Measurements from ENCODE around the gene BCR. TPM values are rescaled to one million over a fixed set of nuclear protein-coding genes. Genes with fewer than 3 reads are reported as not detected.

Gene BCR
- total RNA-seq, 1 donor from 2014 or later, result 268 TPM

DNA sequence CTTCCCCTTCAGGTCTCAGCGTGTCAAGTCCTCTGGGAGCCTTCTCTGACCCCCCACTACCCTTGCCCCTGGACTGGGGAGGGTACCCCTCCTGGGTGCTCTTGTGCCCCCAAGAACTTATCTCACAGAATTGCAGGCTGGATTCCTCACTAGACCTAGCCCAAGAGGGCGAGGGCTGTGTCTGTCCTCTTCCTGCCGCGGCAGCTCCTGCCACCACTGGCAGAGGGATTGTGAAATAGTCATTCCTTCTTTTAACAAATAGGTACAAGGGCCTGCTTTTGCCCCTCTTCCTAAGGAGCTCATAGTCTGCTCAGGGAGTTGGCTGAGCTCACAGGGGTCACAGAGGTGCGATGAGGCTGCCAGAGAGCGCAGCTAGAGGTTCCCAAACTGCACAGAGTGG is 29.5 kb upstream of the BCR start:
- H3K27ac Mint-ChIP-seq (ENCODE audit: unreplicated experiment), result no peak overlapping the region
- no peak overlapping the region for H3K4me3 Mint-ChIP-seq (ENCODE audit: unreplicated experiment)
- DNase-seq, result no peak
- peaks cover 4% of the 10 kb centered on the region for H3K36me3 Mint-ChIP-seq (ENCODE audit: unreplicated experiment)
- peaks cover 9% of the 10 kb centered on the region for H3K9me3 Mint-ChIP-seq (ENCODE audit: unreplicated experiment)
- peaks cover 8% of the 10 kb centered on the region for H3K27me3 Mint-ChIP-seq (ENCODE audit: unreplicated experiment)
- peaks cover 17% of the 10 kb centered on the region for H3K4me1 Mint-ChIP-seq (ENCODE audit: low read depth, unreplicated experiment)
- TF ChIP-seq, protein P1, sequence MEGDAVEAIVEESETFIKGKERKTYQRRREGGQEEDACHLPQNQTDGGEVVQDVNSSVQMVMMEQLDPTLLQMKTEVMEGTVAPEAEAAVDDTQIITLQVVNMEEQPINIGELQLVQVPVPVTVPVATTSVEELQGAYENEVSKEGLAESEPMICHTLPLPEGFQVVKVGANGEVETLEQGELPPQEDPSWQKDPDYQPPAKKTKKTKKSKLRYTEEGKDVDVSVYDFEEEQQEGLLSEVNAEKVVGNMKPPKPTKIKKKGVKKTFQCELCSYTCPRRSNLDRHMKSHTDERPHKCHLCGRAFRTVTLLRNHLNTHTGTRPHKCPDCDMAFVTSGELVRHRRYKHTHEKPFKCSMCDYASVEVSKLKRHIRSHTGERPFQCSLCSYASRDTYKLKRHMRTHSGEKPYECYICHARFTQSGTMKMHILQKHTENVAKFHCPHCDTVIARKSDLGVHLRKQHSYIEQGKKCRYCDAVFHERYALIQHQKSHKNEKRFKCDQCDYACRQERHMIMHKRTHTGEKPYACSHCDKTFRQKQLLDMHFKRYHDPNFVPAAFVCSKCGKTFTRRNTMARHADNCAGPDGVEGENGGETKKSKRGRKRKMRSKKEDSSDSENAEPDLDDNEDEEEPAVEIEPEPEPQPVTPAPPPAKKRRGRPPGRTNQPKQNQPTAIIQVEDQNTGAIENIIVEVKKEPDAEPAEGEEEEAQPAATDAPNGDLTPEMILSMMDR (IDR thresholded peaks at IDR 0.05; ENCODE audit: partially characterized antibody, unreplicated experiment), result no peak

DNA sequence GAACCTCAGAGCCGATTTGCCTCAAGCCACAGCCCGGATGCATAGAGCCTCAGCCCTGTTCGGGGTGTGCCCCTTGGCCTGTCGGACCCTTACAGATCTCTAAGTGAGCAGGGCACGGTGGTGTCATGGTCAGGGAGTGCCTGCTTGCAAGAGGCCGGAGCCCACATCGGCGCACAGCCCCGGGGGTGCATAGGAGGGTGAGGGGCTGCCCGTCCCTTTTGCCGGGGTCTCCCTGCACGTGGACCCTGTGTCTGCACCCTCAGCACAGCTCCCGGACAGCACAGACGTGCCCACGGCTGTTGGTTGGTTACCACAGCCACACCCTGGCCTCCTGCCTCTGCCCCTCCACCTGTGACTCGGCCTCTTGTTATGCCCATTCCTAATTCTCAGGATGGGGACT is 28.5 kb upstream of the BCR start:
- H3K27me3 Mint-ChIP-seq (ENCODE audit: unreplicated experiment), result peaks cover 8% of the 10 kb centered on the region
- no peak overlapping the region for H3K4me3 Mint-ChIP-seq (ENCODE audit: unreplicated experiment)
- no peak for DNase-seq
- no peak overlapping the region for H3K27ac Mint-ChIP-seq (ENCODE audit: unreplicated experiment)
- peaks cover 4% of the 10 kb centered on the region for H3K36me3 Mint-ChIP-seq (ENCODE audit: unreplicated experiment)
- H3K9me3 Mint-ChIP-seq (ENCODE audit: unreplicated experiment), result peaks cover 9% of the 10 kb centered on the region
- TF ChIP-seq, protein P1 (IDR thresholded peaks at IDR 0.05; ENCODE audit: partially characterized antibody, unreplicated experiment), result no peak
- peaks cover 18% of the 10 kb centered on the region for H3K4me1 Mint-ChIP-seq (ENCODE audit: low read depth, unreplicated experiment)

DNA sequence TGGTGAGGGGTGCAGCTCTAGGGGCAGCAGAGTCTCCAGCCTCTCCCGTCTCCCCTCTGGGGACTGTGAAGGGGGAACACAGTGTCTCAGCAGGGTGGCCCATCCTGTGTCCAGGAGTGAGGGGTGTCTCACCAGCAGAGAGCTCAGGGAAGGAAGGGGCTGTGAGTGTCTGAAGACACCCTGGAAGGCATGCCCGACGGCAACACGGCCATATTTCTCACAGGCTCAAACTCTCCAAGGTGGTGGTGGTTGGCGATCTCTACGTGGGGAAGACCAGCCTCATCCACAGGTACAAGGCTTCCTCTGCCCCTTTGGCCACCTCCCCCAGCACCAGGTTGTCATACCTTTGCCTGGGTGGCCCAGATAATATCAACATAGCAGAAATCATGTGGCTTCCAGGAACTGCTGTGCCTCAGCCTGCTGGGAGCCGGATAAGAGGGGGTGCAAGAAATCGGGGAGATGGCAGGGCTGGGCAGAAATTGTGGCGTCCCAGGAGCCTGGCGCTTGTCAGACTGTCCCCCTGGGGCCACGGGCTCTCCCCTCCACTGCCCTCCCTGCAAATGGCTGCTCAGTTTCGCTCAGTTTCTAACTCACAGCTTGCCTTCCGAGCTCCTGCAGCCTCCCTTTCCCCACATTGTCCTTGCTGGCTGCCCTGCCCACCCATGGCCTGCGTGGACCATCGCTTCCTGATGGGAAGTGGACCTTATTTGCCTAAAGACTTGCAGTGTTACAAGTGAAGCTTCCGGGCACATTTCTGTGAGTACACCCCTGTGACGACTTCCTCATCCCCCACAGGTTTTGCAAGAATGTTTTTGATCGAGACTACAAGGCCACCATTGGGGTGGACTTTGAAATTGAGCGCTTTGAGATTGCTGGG is 27.8 kb upstream of the BCR start:
- peaks cover 18% of the 10 kb centered on the region for H3K4me1 Mint-ChIP-seq (ENCODE audit: low read depth, unreplicated experiment)
- peaks cover 4% of the 10 kb centered on the region for H3K36me3 Mint-ChIP-seq (ENCODE audit: unreplicated experiment)
- TF ChIP-seq, protein P1 (IDR thresholded peaks at IDR 0.05; ENCODE audit: partially characterized antibody, unreplicated experiment), result no peak
- H3K27me3 Mint-ChIP-seq (ENCODE audit: unreplicated experiment), result peaks cover 7% of the 10 kb centered on the region
- H3K9me3 Mint-ChIP-seq (ENCODE audit: unreplicated experiment), result peaks cover 9% of the 10 kb centered on the region
- H3K27ac Mint-ChIP-seq (ENCODE audit: unreplicated experiment), result no peak overlapping the region
- no peak overlapping the region for H3K4me3 Mint-ChIP-seq (ENCODE audit: unreplicated experiment)
- no peak for DNase-seq

DNA sequence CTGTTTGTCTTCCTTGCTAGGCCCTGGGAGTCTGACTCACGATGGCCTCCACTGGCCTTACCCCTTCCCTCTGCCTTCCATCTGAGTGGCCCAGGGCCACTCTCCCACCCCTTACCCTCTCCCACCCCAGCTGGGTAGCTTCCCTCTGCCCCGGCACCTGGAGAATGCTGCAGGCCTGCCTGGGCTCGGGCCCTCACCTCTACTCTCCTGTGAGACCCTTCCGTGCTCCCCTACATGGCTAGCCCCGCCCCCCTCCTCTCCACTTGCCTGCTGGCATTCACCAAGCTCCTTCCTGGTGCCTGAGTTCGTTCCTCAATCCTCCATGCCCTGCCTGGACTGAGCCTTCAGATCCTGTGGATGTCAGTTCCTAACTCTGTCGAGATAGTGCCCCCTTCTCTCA is 26.3 kb upstream of the BCR start:
- Mint-ChIP-seq H3K4me1 (ENCODE audit: low read depth, unreplicated experiment) (peaks cover 8% of the 10 kb centered on the region), H3K9me3 (ENCODE audit: unreplicated experiment) (peaks cover 9% of the 10 kb centered on the region), H3K27me3 (ENCODE audit: unreplicated experiment) (peaks cover 7% of the 10 kb centered on the region), H3K27ac (ENCODE audit: unreplicated experiment) (no peak overlapping the region), H3K36me3 (ENCODE audit: unreplicated experiment) (peaks cover 4% of the 10 kb centered on the region), H3K4me3 (ENCODE audit: unreplicated experiment) (no peak overlapping the region)
- no peak for DNase-seq
- TF ChIP-seq, protein P1 (IDR thresholded peaks at IDR 0.05; ENCODE audit: partially characterized antibody, unreplicated experiment), result no peak

DNA sequence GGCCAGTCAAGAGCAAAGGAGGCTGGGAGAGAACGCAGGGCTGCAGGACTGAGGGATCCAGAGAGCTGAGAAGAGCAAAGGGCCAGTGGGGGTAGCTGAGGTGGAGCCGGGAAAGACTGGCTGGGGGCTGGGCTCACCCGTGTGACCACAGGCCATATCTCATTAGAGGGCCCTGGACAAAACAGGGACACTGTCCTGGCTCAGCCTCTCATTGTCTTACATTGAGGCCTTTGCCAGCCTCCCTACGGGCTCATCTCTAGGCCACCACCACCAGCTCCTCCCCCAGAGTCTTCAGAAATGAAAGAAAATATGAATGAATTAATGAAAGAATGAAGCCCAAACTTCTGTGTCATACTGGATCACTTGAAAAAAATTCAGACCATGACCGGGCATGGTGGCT is 25.8 kb upstream of the BCR start:
- Mint-ChIP-seq H3K9me3 (ENCODE audit: unreplicated experiment) (peaks cover 9% of the 10 kb centered on the region), H3K4me1 (ENCODE audit: low read depth, unreplicated experiment) (peaks cover 8% of the 10 kb centered on the region), H3K4me3 (ENCODE audit: unreplicated experiment) (no peak overlapping the region), H3K36me3 (ENCODE audit: unreplicated experiment) (peaks cover 4% of the 10 kb centered on the region), H3K27ac (ENCODE audit: unreplicated experiment) (no peak overlapping the region), H3K27me3 (ENCODE audit: unreplicated experiment) (peaks cover 7% of the 10 kb centered on the region)
- TF ChIP-seq, protein P1 (IDR thresholded peaks at IDR 0.05; ENCODE audit: partially characterized antibody, unreplicated experiment), result no peak
- no peak for DNase-seq

All from glutamatergic neuron (in vitro differentiated cells).